HCT116 (cell line): Measurements from ENCODE around the gene ST6GALNAC5. TPM values are rescaled to one million over a fixed set of nuclear protein-coding genes. Genes with fewer than 3 reads are reported as not detected.

Experiments
- ATAC-seq: fragments of 200-7000 bp; cut with Tn5 transposase; 2 replicates; pipeline ENCODE4 v1.9.1; 2020; ENCODE audit warnings: mild to moderate bottlenecking, moderate library complexity
- BruUV-seq: library from RNA; stranded (reverse); fragments of 400-500 nt; replicated peaks from 2 replicates; lab custom pipeline; 2021; lab: Mats Ljungman, UMichigan
- CTCF ChIA-PET: fragments of 300-600 bp; sonication (Branson Sonifier 250); formaldehyde crosslinking; loops from one replicate; lab custom pipeline; 2021; ENCODE audit warnings: antibody characterized with exemption; lab: Charles Lee
- POLR2A ChIA-PET: fragments of 300-600, 350-600 bp; sonication (Branson Sonifier 250); formaldehyde crosslinking; loops from one replicate; lab custom pipeline; 2021; ENCODE audit warnings: antibody characterized with exemption; lab: Charles Lee
- RAD21 ChIA-PET, 2 experiments: fragments of 300-600 bp; sonication (Branson Sonifier 250); formaldehyde crosslinking; loops; one replicate each; lab custom pipeline; 2023; ENCODE audit warnings: low total read pairs in 2 of 2; ENCODE audit not compliant: uncharacterized antibody in 2 of 2, unreplicated experiment in 2 of 2, low non-redundant PET in 1 of 2; lab: Charles Lee
- DNase-seq: peaks from one replicate; pipeline ENCODE4 v3.0.0-alpha.2; 2010; ENCODE audit warnings: low read depth, low spot score
- H2AFZ ChIP-seq: fragments of 200-600 bp; shearing (Covaris generic), sonication (generic); 2 replicates; pipeline ENCODE4 v1.6.1; 2017; ENCODE audit warnings: low read depth, mixed run types, mixed read lengths, antibody characterized with exemption, low read length; ENCODE audit not compliant: poor library complexity, severe bottlenecking
- H3K27ac ChIP-seq: 2 replicates; pipeline ENCODE4 v1.5.1; 2012; ENCODE audit warnings: low read depth, low read length
- H3K27me3 ChIP-seq: fragments of 200-600 bp; sonication (generic); 2 replicates; pipeline ENCODE4 v1.6.1; 2016; ENCODE audit warnings: mixed run types, low read length, mixed read lengths; ENCODE audit not compliant: insufficient read depth
- H3K36me3 ChIP-seq, 2 experiments: fragments of 200-500 bp in 1 of 2; fragments of 200-600 bp in 1 of 2; sonication (Bioruptor generic) in 1 of 2; sonication (generic) in 1 of 2; 2 replicates each; pipeline versions ENCODE4 v1.5.1 to v1.6.1; 2014 to 2016; ENCODE audit warnings: low read length in 2 of 2, inconsistent platforms in 1 of 2, mixed read lengths in 1 of 2, mixed run types in 1 of 2; ENCODE audit not compliant: insufficient read depth in 2 of 2, control insufficient read depth in 1 of 2
- H3K4me1 ChIP-seq, 2 experiments: fragments of 200-600 bp in 1 of 2; sonication (generic) in 1 of 2; 2 replicates each; pipeline versions ENCODE4 v1.5.1 to v1.6.1; 2012 to 2017; ENCODE audit warnings: low read length in 2 of 2, inconsistent platforms in 1 of 2, mild to moderate bottlenecking in 1 of 2, mixed read lengths in 1 of 2, mixed run types in 1 of 2, moderate library complexity in 1 of 2; ENCODE audit not compliant: insufficient read depth in 2 of 2, control insufficient read depth in 1 of 2
- H3K4me2 ChIP-seq: fragments of 200-600 bp; sonication (generic); 2 replicates; pipeline ENCODE4 v1.6.1; 2017; ENCODE audit warnings: mixed run types, low read length, mixed read lengths
- H3K4me3 ChIP-seq, 2 experiments: fragments of 200-600 bp in 1 of 2; sonication (generic) in 1 of 2; replicated peaks in 1 of 2; 2 replicates each; pipeline ENCODE4 v1.5.1; 2011 to 2016; ENCODE audit warnings: low read length in 2 of 2, control low read depth in 1 of 2, low read depth in 1 of 2, mild to moderate bottlenecking in 1 of 2, mixed read lengths in 1 of 2, mixed run types in 1 of 2
- H3K79me2 ChIP-seq: fragments of 200-600 bp; sonication (generic); 2 replicates; pipeline ENCODE4 v1.6.1; 2017; ENCODE audit warnings: mild to moderate bottlenecking, mixed run types, low read length, moderate library complexity, mixed read lengths; ENCODE audit not compliant: insufficient read depth
- H3K9ac ChIP-seq: fragments of 200-600 bp; sonication (generic); 2 replicates; pipeline ENCODE4 v1.6.1; 2016; ENCODE audit warnings: low read length, mixed read lengths
- H3K9me2 ChIP-seq: fragments of 200-600 bp; sonication (generic), shearing (Covaris generic); 2 replicates; pipeline ENCODE4 v1.6.1; 2017; ENCODE audit warnings: mixed run types, mild to moderate bottlenecking, moderate library complexity; ENCODE audit not compliant: insufficient read depth
- H3K9me3 ChIP-seq, 2 experiments: fragments of 200-500 bp in 1 of 2; fragments of 200-600 bp in 1 of 2; sonication (Bioruptor generic) in 1 of 2; sonication (generic) in 1 of 2; 2 replicates each; pipeline ENCODE4 v1.6.1; 2014 to 2017; ENCODE audit warnings: low read length in 2 of 2, mixed read lengths in 2 of 2, inconsistent platforms in 1 of 2, low read depth in 1 of 2, mild to moderate bottlenecking in 1 of 2, mixed run types in 1 of 2, moderate library complexity in 1 of 2; ENCODE audit not compliant: control insufficient read depth in 1 of 2, insufficient read depth in 1 of 2
- H4K20me1 ChIP-seq: fragments of 200-600 bp; sonication (generic), shearing (Covaris generic); 2 replicates; pipeline ENCODE4 v1.6.1; 2017; ENCODE audit warnings: mixed run types, mild to moderate bottlenecking, moderate library complexity; ENCODE audit not compliant: insufficient read depth
- CEBPB ChIP-seq: IDR thresholded peaks from 2 replicates; pipeline ENCODE4 v1.6.1; 2012; ENCODE audit warnings: low read depth
- MAX ChIP-seq: IDR thresholded peaks from 2 replicates; pipeline ENCODE4 v1.6.1; 2012
- TCF7L2 ChIP-seq: IDR thresholded peaks from 2 replicates; pipeline ENCODE4 v1.7.0; 2011; ENCODE audit warnings: borderline replicate concordance, inconsistent platforms; ENCODE audit not compliant: insufficient read depth, insufficient read length; ENCODE audit errors: extremely low read depth
- ZNF274 ChIP-seq: fragments of 200-500 bp; sonication (Bioruptor generic); IDR thresholded peaks from 2 replicates; pipeline ENCODE4 v1.6.1; 2014; ENCODE audit warnings: mild to moderate bottlenecking, low read depth, low read length, inconsistent platforms
- intact Hi-C: fragments of 100-400 bp; cut with micrococcal nuclease; formaldehyde crosslinking; loops from 2 replicates; pipeline ENCODE4 v1.10.0; 2022
- total RNA-seq: library from RNA; stranded (reverse); gene quantifications from one replicate; pipeline ENCODE4 v1.2.1, GENCODE V29; 2021; ENCODE audit not compliant: unreplicated experiment

ST6GALNAC5 gene
- total RNA-seq, 1 experiment from 2014 or later: 1.2 TPM

- peak; percentile 74 for ATAC-seq
- no peaks in the 10 kb centered on the region for H3K79me2 ChIP-seq
Measured at GRCh38 chr1:77024500-77024899, 157.2 kb downstream of the ST6GALNAC5 start.

DNA sequence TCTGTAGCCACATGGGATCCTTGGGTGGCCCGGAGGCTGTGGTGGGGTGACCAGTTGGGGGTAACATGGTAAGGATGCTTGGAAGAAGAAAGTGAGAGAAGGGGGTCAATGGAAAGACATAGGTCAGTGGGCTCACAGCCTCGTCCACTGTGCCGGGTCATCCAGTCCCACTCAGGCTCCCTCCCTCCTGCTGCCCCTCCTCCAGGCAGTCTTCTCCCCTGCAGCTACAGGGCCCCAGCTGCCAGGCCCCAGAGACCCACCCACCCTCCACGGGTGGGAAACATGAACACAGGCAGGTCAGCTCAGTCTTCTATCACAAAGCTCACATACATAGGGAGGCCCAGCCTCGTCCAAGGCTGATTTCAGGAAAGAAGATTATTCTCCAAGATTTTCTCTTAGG is 158.3 kb downstream of the ST6GALNAC5 start:
- Histone ChIP-seq H3K4me2 (no peak overlapping the region), H2AFZ (no peak overlapping the region), H3K9me2 (no peaks in the 10 kb centered on the region), H3K4me3 (no peak overlapping the region), H4K20me1 (no peaks in the 10 kb centered on the region), H3K27ac (no peak overlapping the region), H3K4me1 (peaks cover 5 to 9% of the 10 kb centered on the region in 2 experiments; a peak in 3 of 4 replicates), H3K27me3 (no peaks in the 10 kb centered on the region), H3K9ac (no peak overlapping the region), H3K9me3 (no peaks in the 10 kb centered on the region), H3K36me3 (no peaks in the 10 kb centered on the region), H3K79me2 (no peaks in the 10 kb centered on the region)
- RAD21 ChIA-PET: no interaction called here
- POLR2A ChIA-PET: no interaction called here
- ATAC-seq (no peak), DNase-seq (no peak)
- no peak for TF ChIP-seq MAX
- intact Hi-C loops: no loop called here
- no TSS peak for BruUV-seq
- CTCF ChIA-PET: no interaction called here

More at GRCh38 chr1:77024500-77024899, 157.2 kb downstream of the ST6GALNAC5 start:
- ChIA-PET RAD21 (no interaction called here), CTCF (no interaction called here), POLR2A (no interaction called here)
- Histone ChIP-seq H2AFZ (no peak overlapping the region), H3K27me3 (no peaks in the 10 kb centered on the region), H3K27ac (no peak overlapping the region), H3K4me3 (no peak overlapping the region), H3K4me2 (peak overlapping the region; percentile 13; the same call in 1 of the 2 replicates), H3K4me1 (peaks cover 5 to 9% of the 10 kb centered on the region in 2 experiments; a peak in 3 of 4 replicates), H3K9me2 (no peaks in the 10 kb centered on the region), H4K20me1 (no peaks in the 10 kb centered on the region), H3K9me3 (no peaks in the 10 kb centered on the region), H3K36me3 (no peaks in the 10 kb centered on the region), H3K9ac (no peak overlapping the region)
- no peak for DNase-seq
- TF ChIP-seq CEBPB (peak; percentile 88), TCF7L2 (peak; percentile 96), ZNF274 (no peak)
- intact Hi-C loops: no loop called here
- BruUV-seq: no TSS peak
